HepG2 (cell line): ENCODE data around the gene MRPL50. TPM values are rescaled to one million over a fixed set of nuclear protein-coding genes. Genes with fewer than 3 reads are reported as not detected.
A peak's percentile ranks its signal among the peaks of the same experiment; 100 is the strongest.

ENCODE experiments used
- EZH2 ChIP-seq: conservative IDR thresholded peaks from 2 replicates; pipeline ENCODE4 v1.6.1; 2012; ENCODE audit warnings: mild to moderate bottlenecking, low read depth, low read length, moderate library complexity
- FOXC1 ChIP-seq: sonication (generic); formaldehyde crosslinking; IDR thresholded peaks from 2 replicates; pipeline ENCODE4 v1.8.0; 2022; ENCODE audit warnings: mild to moderate bottlenecking, missing genetic modification reagents, borderline replicate concordance
- GPBP1L1 ChIP-seq: sonication (generic); formaldehyde crosslinking; IDR thresholded peaks from 2 replicates; pipeline ENCODE4 v1.5.0; 2020; ENCODE audit warnings: mild to moderate bottlenecking, missing genetic modification reagents
- HNF1A ChIP-seq, 2 experiments: sonication (generic) in 1 of 2; formaldehyde crosslinking in 1 of 2; IDR thresholded peaks; 2 replicates each; pipeline versions ENCODE4 v1.4.0 to v1.6.1; 2016 to 2020; ENCODE audit warnings: borderline replicate concordance in 1 of 2, low read depth in 1 of 2, mild to moderate bottlenecking in 1 of 2, missing genetic modification reagents in 1 of 2
- HNRNPLL ChIP-seq: fragments of 200-400 bp; formaldehyde crosslinking; IDR thresholded peaks from 2 replicates; pipeline ENCODE4 v1.6.1; 2017; ENCODE audit warnings: mild to moderate bottlenecking, low read depth, low read length; ENCODE audit not compliant: poor library complexity, severe bottlenecking
- KLF6 ChIP-seq: IDR thresholded peaks from 2 replicates; pipeline ENCODE4 v1.8.0; 2016; ENCODE audit warnings: missing biosample characterization, missing genetic modification reagents
- NR2F6 ChIP-seq, 2 experiments: IDR thresholded peaks; 2 replicates each; pipeline ENCODE4 v1.6.1; 2016; ENCODE audit warnings: antibody characterized with exemption in 1 of 2, mild to moderate bottlenecking in 1 of 2
- PRDM10 ChIP-seq: sonication (generic); formaldehyde crosslinking; IDR thresholded peaks from 2 replicates; pipeline ENCODE4 v1.4.0; 2020; ENCODE audit warnings: low read depth, missing genetic modification reagents
- SATB2 ChIP-seq: sonication (generic); formaldehyde crosslinking; IDR thresholded peaks from 2 replicates; pipeline ENCODE4 v1.5.0; 2020; ENCODE audit warnings: missing genetic modification reagents
- SIN3A ChIP-seq: IDR thresholded peaks from 2 replicates; pipeline ENCODE4 v1.6.1; 2011; ENCODE audit warnings: low read depth, mild to moderate bottlenecking, control low read depth, low read length, borderline replicate concordance
- TRIM24 ChIP-seq: sonication (generic); formaldehyde crosslinking; IDR thresholded peaks from 2 replicates; pipeline ENCODE4 v1.8.0; 2022; ENCODE audit warnings: mild to moderate bottlenecking, missing genetic modification reagents
- ZNF225 ChIP-seq: sonication (generic); formaldehyde crosslinking; IDR thresholded peaks from 2 replicates; pipeline ENCODE4 v1.4.0; 2020; ENCODE audit warnings: mild to moderate bottlenecking, missing genetic modification reagents
- ZNF280B ChIP-seq: sonication (generic); formaldehyde crosslinking; IDR thresholded peaks from 2 replicates; pipeline ENCODE4 v1.5.0; 2020; ENCODE audit warnings: missing genetic modification reagents, mild to moderate bottlenecking, borderline replicate concordance
- ZNF326 ChIP-seq: sonication (generic); formaldehyde crosslinking; IDR thresholded peaks from 2 replicates; pipeline ENCODE4 v1.4.0; 2020; ENCODE audit warnings: missing genetic modification reagents, borderline replicate concordance
- ZNF34 ChIP-seq: sonication (generic); formaldehyde crosslinking; IDR thresholded peaks from 2 replicates; pipeline ENCODE4 v1.4.0; 2020; ENCODE audit warnings: mild to moderate bottlenecking, missing genetic modification reagents, borderline replicate concordance
- ZNF691 ChIP-seq: sonication (generic); formaldehyde crosslinking; IDR thresholded peaks from 2 replicates; pipeline ENCODE4 v1.4.0; 2020; ENCODE audit warnings: missing genetic modification reagents, low read depth, mild to moderate bottlenecking, borderline replicate concordance
- polyA plus RNA-seq, 8 experiments: library from polyadenylated mRNA; depleted of rRNA in 3 of 8; stranded (reverse) in 7 of 8; unstranded in 1 of 8; fragments of >200 nt; fragmentation: Illumina TruSeq in 4 of 8; extraction: Trizol in 4 of 8; gene quantifications; 2 replicates each; pipeline versions ENCODE4 v1.2.1 to v1.2.3, GENCODE V29; 2011 to 2016; ENCODE audit warnings: low read depth in 4 of 8, missing spikeins in 1 of 8, mixed read lengths in 1 of 8; ENCODE audit not compliant: insufficient read depth in 1 of 8
- total RNA-seq, 5 experiments: library from RNA; depleted of rRNA; stranded (reverse); fragments of >200 nt; fragmentation: Illumina TruSeq; extraction: Trizol; gene quantifications; 2 replicates each; pipeline ENCODE4 v1.2.3, GENCODE V29; 2016; ENCODE audit warnings: low read depth in 1 of 5

MRPL50 gene
- total and polyA plus RNA-seq, 2 of the 13 experiments (the other 11 are each of a cell fraction or from before 2014, with no cell fraction given), result 37.1 to 70.0 TPM

- 0 out of 2 replicates have a peak, but pooled peaks have one; percentile 61 for TF ChIP-seq PRDM10 (CRISPR knock-in tag)
- no peak for TF ChIP-seq TRIM24 (CRISPR knock-in tag)
- TF ChIP-seq SATB2 (CRISPR knock-in tag), result no peak
- TF ChIP-seq HNRNPLL, result no peak
- no peak for TF ChIP-seq ZNF280B
- TF ChIP-seq HNF1A (IDR thresholded peaks at IDR 0.05; ENCODE audit: low read depth), result peak; percentile 80; the same call in 1 of the 2 replicates
- peak; percentile 85; the same call in 1 of the 2 replicates for TF ChIP-seq HNF1A (CRISPR knock-in tag; IDR thresholded peaks at IDR 0.05; ENCODE audit: borderline replicate concordance)
- TF ChIP-seq EZH2, result no peak
- no peak for TF ChIP-seq ZNF691 (CRISPR knock-in tag)
- TF ChIP-seq GPBP1L1, result no peak
- no peak for TF ChIP-seq KLF6 (CRISPR knock-in tag)
- peak; percentile 56 for TF ChIP-seq NR2F6 (IDR thresholded peaks at IDR 0.05)
- TF ChIP-seq NR2F6 (CRISPR knock-in tag; IDR thresholded peaks at IDR 0.05), result peak; percentile 59
- TF ChIP-seq ZNF34 (CRISPR knock-in tag), result no peak; the same call in 1 of the 2 replicates
- no peak for TF ChIP-seq SIN3A
- TF ChIP-seq FOXC1 (CRISPR knock-in tag), result peak; percentile 30; the same call in 1 of the 2 replicates
- no peak for TF ChIP-seq ZNF225 (CRISPR knock-in tag)
- TF ChIP-seq ZNF326 (CRISPR knock-in tag), result no peak
Observed at GRCh38 chr9:101354143-101354764, 44.2 kb downstream of the MRPL50 start (continued).
